Neural progenitor cell (in vitro differentiated cells): ENCODE results near the gene SLAMF6.

Experiments used
- EZH2 ChIP-seq: fragments of 200-600 bp; sonication (generic); IDR thresholded peaks from 2 replicates; pipeline ENCODE4 v1.6.1; 2017; ENCODE audit warnings: antibody characterized with exemption, mild to moderate bottlenecking, moderate library complexity
- TF ChIP-seq, protein P1 (sequence below): fragments of 200-600 bp; sonication (generic); IDR thresholded peaks from 2 replicates; pipeline ENCODE4 v1.5.1; 2017; ENCODE audit warnings: antibody characterized with exemption, mild to moderate bottlenecking

DNA sequence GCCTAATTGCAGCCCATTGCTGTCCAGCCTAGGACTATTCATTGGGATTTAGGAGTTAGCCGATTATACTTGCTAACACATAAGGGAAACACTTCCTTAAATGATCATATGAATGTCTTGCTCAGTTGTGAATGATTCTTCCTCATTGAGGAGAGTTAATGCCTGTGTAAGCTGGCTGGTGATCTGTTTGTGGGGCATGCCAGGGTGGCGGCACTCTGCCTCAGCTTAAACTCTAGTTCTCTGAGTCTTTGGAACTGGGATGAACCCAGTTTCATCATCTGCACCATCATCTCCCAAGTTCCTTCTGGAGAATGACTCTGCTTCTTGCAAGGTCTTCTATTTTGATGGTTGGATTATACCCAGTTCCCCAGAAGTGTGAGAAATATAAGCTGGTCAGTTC lies 23.9 kb upstream of the SLAMF6 start:
- TF ChIP-seq, protein P1, sequence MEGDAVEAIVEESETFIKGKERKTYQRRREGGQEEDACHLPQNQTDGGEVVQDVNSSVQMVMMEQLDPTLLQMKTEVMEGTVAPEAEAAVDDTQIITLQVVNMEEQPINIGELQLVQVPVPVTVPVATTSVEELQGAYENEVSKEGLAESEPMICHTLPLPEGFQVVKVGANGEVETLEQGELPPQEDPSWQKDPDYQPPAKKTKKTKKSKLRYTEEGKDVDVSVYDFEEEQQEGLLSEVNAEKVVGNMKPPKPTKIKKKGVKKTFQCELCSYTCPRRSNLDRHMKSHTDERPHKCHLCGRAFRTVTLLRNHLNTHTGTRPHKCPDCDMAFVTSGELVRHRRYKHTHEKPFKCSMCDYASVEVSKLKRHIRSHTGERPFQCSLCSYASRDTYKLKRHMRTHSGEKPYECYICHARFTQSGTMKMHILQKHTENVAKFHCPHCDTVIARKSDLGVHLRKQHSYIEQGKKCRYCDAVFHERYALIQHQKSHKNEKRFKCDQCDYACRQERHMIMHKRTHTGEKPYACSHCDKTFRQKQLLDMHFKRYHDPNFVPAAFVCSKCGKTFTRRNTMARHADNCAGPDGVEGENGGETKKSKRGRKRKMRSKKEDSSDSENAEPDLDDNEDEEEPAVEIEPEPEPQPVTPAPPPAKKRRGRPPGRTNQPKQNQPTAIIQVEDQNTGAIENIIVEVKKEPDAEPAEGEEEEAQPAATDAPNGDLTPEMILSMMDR = no peak
- TF ChIP-seq EZH2 = no peak
